ENCODE measurements around the gene ZNF45. TPM values are rescaled to one million over a fixed set of nuclear protein-coding genes. Genes with fewer than 3 reads are reported as not detected.

ZNF45 gene
- total RNA-seq (2021; ENCODE audit: unreplicated experiment) (15.2 TPM), Bru-seq, nascent RNA (percentile 66 among the genes with signal in this experiment), BruChase-seq, experiment 1, labeled RNA remaining after a 6-hour chase (percentile 58 among the genes with signal in this experiment), BruChase-seq, experiment 2, labeled RNA remaining after a 2-hour chase (percentile 71 among the genes with signal in this experiment)
- 5.8 and 6.5 TPM in 2 replicates for polyA plus RNA-seq (2012)
- long read RNA-seq, partial matches to known transcripts, result 0 of 8 reads
- long read RNA-seq, other reads (novel, unspliced or antisense), result 7 of 8 reads

GRCh38 chr19:43934985-43935708, at the start of gene ZNF45:
ZNF45 (minus strand) TSS chr19:43935282; CDS start chr19:43922185, 13,097 bp downstream.
- POLR2A ChIA-PET, result interaction anchor here (0.8 to 1.3 kb wide), 5 partner anchors 10 to 230 kb away, joined by 3 to 6 read pairs (median 3); partner anchors contain the start of genes ZNF221, ZNF226 and ZNF283

More at GRCh38 chr19:43934985-43935708, at the start of gene ZNF45:
- Histone ChIP-seq H2AFZ (ENCODE audit: low read depth, low read length, poor library complexity, severe bottlenecking) (peak within 1 kb of the TSS; percentile 89), H3K9me3 (ENCODE audit: control insufficient read depth in 1 of 2, insufficient read depth in 1 of 2, low read depth in 1 of 2, low read length in 2 of 2) (no peaks in the 10 kb centered on the region), H3K79me2 (ENCODE audit: insufficient read depth, low read length) (peaks cover 3% of the 10 kb centered on the region; the same call in 1 of the 2 replicates), H3K9ac (ENCODE audit: low read length) (peak within 1 kb of the TSS; percentile 64), H3K4me2 (ENCODE audit: low read length) (peak within 1 kb of the TSS; percentile 83), H3K36me3 (ENCODE audit: control insufficient read depth in 1 of 2, insufficient read depth in 2 of 2, low read length in 2 of 2) (peaks cover 10 to 21% of the 10 kb centered on the region in 2 experiments; a peak in 3 of 4 replicates), H3K27me3 (ENCODE audit: insufficient read depth, low read length) (no peaks in the 10 kb centered on the region), H3K4me1 (ENCODE audit: control insufficient read depth in 1 of 2, insufficient read depth in 2 of 2, low read length in 2 of 2) (peaks cover 5 to 14% of the 10 kb centered on the region in 2 experiments), H3K9me2 (ENCODE audit: insufficient read depth) (no peaks in the 10 kb centered on the region), H4K20me1 (ENCODE audit: insufficient read depth) (no peaks in the 10 kb centered on the region), H3K4me3 (replicated peaks in 1 of 2; ENCODE audit: low read depth in 1 of 2, low read length in 2 of 2) (peak within 1 kb of the TSS; percentile 58 to 71), H3K27ac (ENCODE audit: low read depth, low read length) (peak within 1 kb of the TSS; percentile 58)
- ChIA-PET RAD21 (ENCODE audit: low non-redundant PET in 1 of 2, low total read pairs in 2 of 2, uncharacterized antibody in 2 of 2, unreplicated experiment in 2 of 2) (interaction anchor here in 1 of 2 experiments (0.6 kb wide), 1 partner anchor 16 kb away, joined by 4 read pairs; the partner anchor contains the start of gene ZNF221), CTCF (interaction anchor here (1.0 kb wide), 1 partner anchor 16 kb away, joined by 8 read pairs; the partner anchor contains the start of gene ZNF221)
- ATAC-seq (peak; percentile 95), DNase-seq (ENCODE audit: low read depth, low spot score) (peak; percentile 78)
- BruUV-seq (replicated peaks), result TSS peak; percentile 39
- TF ChIP-seq YY1 (IDR thresholded peaks at IDR 0.05; ENCODE audit: extremely low read depth, insufficient replicate concordance, low read depth, low read length) (peak; percentile 13), EZH2 (IDR thresholded peaks at IDR 0.05) (no peak), SRF (IDR thresholded peaks at IDR 0.05; ENCODE audit: low read depth) (peak; percentile 5; the same call in 1 of the 2 replicates), ZBTB33 (IDR thresholded peaks at IDR 0.05; ENCODE audit: extremely low read depth, insufficient replicate concordance, low read length) (no peak), EZH2phosphoT487 (IDR thresholded peaks at IDR 0.05; ENCODE audit: borderline replicate concordance) (no peak), JUND (IDR thresholded peaks at IDR 0.05) (no peak), TCF7L2 (IDR thresholded peaks at IDR 0.05; ENCODE audit: borderline replicate concordance, extremely low read depth, insufficient read depth, insufficient read length) (no peak), EGR1 (IDR thresholded peaks at IDR 0.05; ENCODE audit: low read depth) (peak; percentile 65), POLR2AphosphoS5 (IDR thresholded peaks at IDR 0.05; ENCODE audit: low read depth, low read length) (peak; percentile 85), CBX3 (IDR thresholded peaks at IDR 0.05; ENCODE audit: low read depth) (no peak), ZFX (IDR thresholded peaks at IDR 0.05) (peak; percentile 75), ELF1 (IDR thresholded peaks at IDR 0.05; ENCODE audit: borderline replicate concordance, low read depth) (peak; percentile 84)
- intact Hi-C loops (cut with micrococcal nuclease), result loop anchor here (1.0 kb wide), 1 partner anchor 16 kb away; the partner anchor contains the start of gene ZNF221

Measured in HCT116 (cell line).